Chondrocyte (in vitro differentiated cells): ENCODE data around the gene PRMT5. TPM values are rescaled to one million over a fixed set of nuclear protein-coding genes. Genes with fewer than 3 reads are reported as not detected.
"Not testable (repeated sequence)": the region's sequence is repeated elsewhere in the genome, so short reads cannot be mapped to it uniquely, and the experiment has no call there.

Experiments used
- DNase-seq: peaks from one replicate; pipeline ENCODE4 v3.0.0; 2021; ENCODE audit warnings: mixed read lengths, low spot score
- H3K27ac Mint-ChIP-seq: one replicate; pipeline ENCODE4 v1.8.0; 2021; ENCODE audit warnings: mild to moderate bottlenecking, moderate library complexity, mixed read lengths; ENCODE audit not compliant: unreplicated experiment
- H3K27me3 Mint-ChIP-seq: 2 replicates; pipeline ENCODE4 v1.8.0; 2021; ENCODE audit warnings: low read depth, mixed read lengths
- H3K36me3 Mint-ChIP-seq: 2 replicates; pipeline ENCODE4 v1.8.0; 2021; ENCODE audit warnings: low read depth, mixed read lengths
- H3K4me1 Mint-ChIP-seq: 2 replicates; pipeline ENCODE4 v1.8.0; 2021; ENCODE audit warnings: low read depth, mild to moderate bottlenecking, mixed read lengths
- H3K4me3 Mint-ChIP-seq: one replicate; pipeline ENCODE4 v1.8.0; 2021; ENCODE audit warnings: mild to moderate bottlenecking, moderate library complexity, mixed read lengths; ENCODE audit not compliant: unreplicated experiment
- H3K9me3 Mint-ChIP-seq: 2 replicates; pipeline ENCODE4 v1.8.0; 2021; ENCODE audit warnings: low read depth, mixed read lengths
- total RNA-seq: library from RNA; stranded (reverse); gene quantifications from 3 replicates; pipeline ENCODE4 v1.2.1, GENCODE V29; 2021
- TF ChIP-seq, protein P1 (sequence below): fragments of 200-600 bp; sonication (generic); IDR thresholded peaks from 2 replicates; pipeline ENCODE4 v1.5.0; 2021; ENCODE audit warnings: antibody characterized with exemption, mild to moderate bottlenecking, moderate library complexity

The PRMT5 gene
- total RNA-seq, 1 donor from 2014 or later: 50.4 TPM

DNA sequence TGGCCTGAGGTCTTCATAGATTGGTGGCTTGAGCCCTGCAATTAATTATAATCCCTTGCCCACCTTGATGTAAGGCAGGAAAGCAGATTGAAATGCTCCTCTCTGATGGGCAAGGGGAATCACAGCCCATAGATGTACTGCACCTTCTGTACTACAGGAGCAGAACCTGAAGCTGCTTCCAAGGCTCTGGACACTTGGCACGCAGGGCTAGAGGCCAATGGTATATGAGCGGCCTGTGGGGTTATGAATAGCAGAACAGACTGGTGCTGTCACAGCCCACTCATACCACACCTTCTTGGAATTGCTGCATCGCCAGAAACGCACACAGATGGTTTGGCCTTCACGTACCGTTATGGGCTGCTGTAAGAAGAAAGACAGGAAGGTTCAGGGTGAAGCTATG, 8.5 kb downstream of the PRMT5 start:
- TF ChIP-seq, protein P1, sequence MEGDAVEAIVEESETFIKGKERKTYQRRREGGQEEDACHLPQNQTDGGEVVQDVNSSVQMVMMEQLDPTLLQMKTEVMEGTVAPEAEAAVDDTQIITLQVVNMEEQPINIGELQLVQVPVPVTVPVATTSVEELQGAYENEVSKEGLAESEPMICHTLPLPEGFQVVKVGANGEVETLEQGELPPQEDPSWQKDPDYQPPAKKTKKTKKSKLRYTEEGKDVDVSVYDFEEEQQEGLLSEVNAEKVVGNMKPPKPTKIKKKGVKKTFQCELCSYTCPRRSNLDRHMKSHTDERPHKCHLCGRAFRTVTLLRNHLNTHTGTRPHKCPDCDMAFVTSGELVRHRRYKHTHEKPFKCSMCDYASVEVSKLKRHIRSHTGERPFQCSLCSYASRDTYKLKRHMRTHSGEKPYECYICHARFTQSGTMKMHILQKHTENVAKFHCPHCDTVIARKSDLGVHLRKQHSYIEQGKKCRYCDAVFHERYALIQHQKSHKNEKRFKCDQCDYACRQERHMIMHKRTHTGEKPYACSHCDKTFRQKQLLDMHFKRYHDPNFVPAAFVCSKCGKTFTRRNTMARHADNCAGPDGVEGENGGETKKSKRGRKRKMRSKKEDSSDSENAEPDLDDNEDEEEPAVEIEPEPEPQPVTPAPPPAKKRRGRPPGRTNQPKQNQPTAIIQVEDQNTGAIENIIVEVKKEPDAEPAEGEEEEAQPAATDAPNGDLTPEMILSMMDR: no peak
- H3K27ac Mint-ChIP-seq: no peak overlapping the region
- peaks cover 17% of the 10 kb centered on the region for H3K36me3 Mint-ChIP-seq
- no peak overlapping the region for H3K4me3 Mint-ChIP-seq
- H3K4me1 Mint-ChIP-seq: peaks cover 30% of the 10 kb centered on the region
- H3K9me3 Mint-ChIP-seq: no peaks in the 10 kb centered on the region
- no peak for DNase-seq
- H3K27me3 Mint-ChIP-seq: no peaks in the 10 kb centered on the region

DNA sequence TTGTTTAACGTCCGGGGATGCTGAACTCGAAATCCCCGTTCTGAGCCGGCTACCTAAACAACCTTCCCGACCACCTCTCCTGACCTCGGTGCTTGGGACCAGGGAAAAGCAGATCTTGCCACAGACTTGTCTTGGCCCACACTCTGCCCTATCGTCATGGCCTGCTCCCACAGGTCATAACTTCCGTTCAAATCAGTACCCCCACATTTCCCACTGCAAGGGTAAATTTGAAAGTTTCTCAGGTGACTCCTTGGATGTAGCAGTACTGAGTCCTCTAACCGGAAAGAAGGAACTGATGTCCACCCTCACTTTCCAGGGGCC, 9.6 kb downstream of the PRMT5 start:
- H3K9me3 Mint-ChIP-seq: no peaks in the 10 kb centered on the region
- no peak for DNase-seq
- peak overlapping the region; percentile 97 for H3K4me3 Mint-ChIP-seq
- peaks cover 30% of the 10 kb centered on the region for H3K4me1 Mint-ChIP-seq
- H3K36me3 Mint-ChIP-seq: peaks cover 14% of the 10 kb centered on the region
- TF ChIP-seq, protein P1: no peak
- no peaks in the 10 kb centered on the region for H3K27me3 Mint-ChIP-seq
- H3K27ac Mint-ChIP-seq: peak overlapping the region; percentile 94

- H3K4me1 Mint-ChIP-seq: peaks cover 30% of the 10 kb centered on the region
- TF ChIP-seq, protein P1: peak; percentile 8
- no peaks in the 10 kb centered on the region for H3K9me3 Mint-ChIP-seq
- H3K36me3 Mint-ChIP-seq: peaks cover 14% of the 10 kb centered on the region
- H3K27me3 Mint-ChIP-seq: no peaks in the 10 kb centered on the region
- peak; percentile 99 for DNase-seq
- peak within 1 kb of the TSS; percentile 97 for H3K4me3 Mint-ChIP-seq
- H3K27ac Mint-ChIP-seq: peak within 1 kb of the TSS; percentile 100
Measured at GRCh38 chr14:22918804-22919600, 10.2 kb downstream of the PRMT5 start, which contains the start of gene RBM23. Gene RBM23, minus strand, starts transcription at chr14:22919149.

DNA sequence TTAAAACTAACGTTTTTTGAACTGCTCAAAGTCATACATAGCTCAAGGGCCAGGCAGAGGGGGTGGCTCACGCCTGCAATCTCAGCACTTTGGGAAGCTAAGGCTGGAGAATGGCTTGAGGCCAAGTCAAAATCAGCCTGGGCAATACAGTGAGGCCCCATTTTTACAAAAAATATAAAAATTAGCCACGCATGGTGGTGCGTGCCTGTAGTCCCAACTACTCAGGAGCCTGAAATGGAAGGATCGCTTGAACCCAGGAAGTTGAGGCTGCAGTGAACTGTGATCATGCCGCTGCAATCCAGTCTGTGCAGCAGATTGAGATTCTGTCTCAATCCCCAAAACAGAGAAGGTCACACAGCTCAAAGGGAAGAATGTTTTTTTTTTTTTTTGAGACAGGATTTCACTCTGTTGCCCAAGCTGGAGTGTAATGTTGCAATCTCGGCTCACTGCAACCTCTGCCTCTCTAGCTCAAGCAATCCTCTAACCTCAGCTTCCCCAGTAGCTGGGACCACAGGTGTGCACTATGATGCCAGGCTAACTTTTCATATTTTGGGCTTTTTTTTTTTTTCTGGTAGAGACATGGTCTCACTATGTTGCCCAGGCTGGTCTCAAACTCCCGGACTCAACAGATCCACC, 13.2 kb downstream of the PRMT5 start:
- H3K9me3 Mint-ChIP-seq: no peaks in the 10 kb centered on the region
- H3K4me1 Mint-ChIP-seq: peaks cover 34% of the 10 kb centered on the region
- TF ChIP-seq, protein P1: no peak
- H3K4me3 Mint-ChIP-seq: no peak overlapping the region
- peaks cover 5% of the 10 kb centered on the region for H3K36me3 Mint-ChIP-seq
- H3K27ac Mint-ChIP-seq: peak overlapping the region; percentile 45
- no peak for DNase-seq
- H3K27me3 Mint-ChIP-seq: no peaks in the 10 kb centered on the region

DNA sequence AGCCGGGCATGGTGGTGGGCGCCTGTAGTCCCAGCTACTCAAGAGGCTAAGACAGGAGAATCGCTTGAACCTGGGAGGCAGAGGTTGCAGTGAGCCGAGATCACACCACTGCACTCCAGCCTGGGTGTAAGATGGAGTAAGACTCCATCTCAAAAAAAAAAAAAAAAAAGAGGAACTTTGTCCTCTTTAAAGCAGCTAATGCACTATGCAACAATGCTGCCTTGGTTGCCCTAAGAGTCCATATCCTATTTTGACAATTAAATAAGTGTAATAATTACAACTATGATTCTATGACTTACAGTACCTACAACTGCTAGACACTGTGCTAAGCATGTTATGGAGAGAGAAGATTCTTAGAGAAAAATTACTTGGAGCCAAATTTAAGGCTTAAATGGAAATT, 14.3 kb downstream of the PRMT5 start:
- not testable (repeated sequence) for H3K27me3 Mint-ChIP-seq, DNase-seq, H3K27ac Mint-ChIP-seq, H3K9me3 Mint-ChIP-seq, H3K36me3 Mint-ChIP-seq, H3K4me3 Mint-ChIP-seq
- H3K4me1 Mint-ChIP-seq: peaks cover 34% of the 10 kb centered on the region
